Chondrocyte (in vitro differentiated cells): Measurements from ENCODE around the gene CNBD2. TPM values are rescaled to one million over a fixed set of nuclear protein-coding genes. Genes with fewer than 3 reads are reported as not detected.
"Not testable (repeated sequence)": the region's sequence is repeated elsewhere in the genome, so short reads cannot be mapped to it uniquely, and the experiment has no call there.

ENCODE experiments used
- DNase-seq: peaks from one replicate; pipeline ENCODE4 v3.0.0; 2021; ENCODE audit warnings: mixed read lengths, low spot score
- H3K27ac Mint-ChIP-seq: one replicate; pipeline ENCODE4 v1.8.0; 2021; ENCODE audit warnings: mild to moderate bottlenecking, moderate library complexity, mixed read lengths; ENCODE audit not compliant: unreplicated experiment
- H3K27me3 Mint-ChIP-seq: 2 replicates; pipeline ENCODE4 v1.8.0; 2021; ENCODE audit warnings: low read depth, mixed read lengths
- H3K36me3 Mint-ChIP-seq: 2 replicates; pipeline ENCODE4 v1.8.0; 2021; ENCODE audit warnings: low read depth, mixed read lengths
- H3K4me1 Mint-ChIP-seq: 2 replicates; pipeline ENCODE4 v1.8.0; 2021; ENCODE audit warnings: low read depth, mild to moderate bottlenecking, mixed read lengths
- H3K4me3 Mint-ChIP-seq: one replicate; pipeline ENCODE4 v1.8.0; 2021; ENCODE audit warnings: mild to moderate bottlenecking, moderate library complexity, mixed read lengths; ENCODE audit not compliant: unreplicated experiment
- H3K9me3 Mint-ChIP-seq: 2 replicates; pipeline ENCODE4 v1.8.0; 2021; ENCODE audit warnings: low read depth, mixed read lengths
- CTCF ChIP-seq: fragments of 200-600 bp; sonication (generic); IDR thresholded peaks from 2 replicates; pipeline ENCODE4 v1.5.0; 2021; ENCODE audit warnings: antibody characterized with exemption, mild to moderate bottlenecking, moderate library complexity
- total RNA-seq: library from RNA; stranded (reverse); gene quantifications from 3 replicates; pipeline ENCODE4 v1.2.1, GENCODE V29; 2021

Gene CNBD2
- total RNA-seq, 1 donor from 2014 or later = 3.3 TPM

GRCh38 chr20:36043892-36044515, 75.6 kb downstream of the CNBD2 start:
- H3K27me3 Mint-ChIP-seq = no peaks in the 10 kb centered on the region
- DNase-seq = no peak
- no peak for TF ChIP-seq CTCF
- peaks cover 49% of the 10 kb centered on the region for H3K4me1 Mint-ChIP-seq
- no peaks in the 10 kb centered on the region for H3K9me3 Mint-ChIP-seq
- peak overlapping the region; percentile 4 for H3K27ac Mint-ChIP-seq
- no peak overlapping the region for H3K4me3 Mint-ChIP-seq
- peaks cover 19% of the 10 kb centered on the region for H3K36me3 Mint-ChIP-seq

GRCh38 chr20:36045373-36045714, 77.0 kb downstream of the CNBD2 start:
- Mint-ChIP-seq H3K4me3 (no peak overlapping the region), H3K27me3 (no peaks in the 10 kb centered on the region), H3K27ac (peak overlapping the region; percentile 47), H3K36me3 (peaks cover 25% of the 10 kb centered on the region), H3K9me3 (no peaks in the 10 kb centered on the region), H3K4me1 (peaks cover 49% of the 10 kb centered on the region)
- DNase-seq = no peak
- TF ChIP-seq CTCF = no peak

- not testable (repeated sequence) for H3K9me3 Mint-ChIP-seq, DNase-seq, H3K27me3 Mint-ChIP-seq
- Mint-ChIP-seq H3K4me3 (peak overlapping the region; percentile 10), H3K36me3 (peaks cover 23% of the 10 kb centered on the region), H3K4me1 (peaks cover 53% of the 10 kb centered on the region), H3K27ac (peak overlapping the region; percentile 28)
These were observed 77.8 kb downstream of the CNBD2 start for GRCh38 chr20:36046073-36046798.

- Mint-ChIP-seq H3K4me3 (peak overlapping the region; percentile 93), H3K27ac (peak overlapping the region; percentile 94), H3K36me3 (peaks cover 17% of the 10 kb centered on the region), H3K4me1 (peaks cover 43% of the 10 kb centered on the region)
- not testable (repeated sequence) for DNase-seq, H3K9me3 Mint-ChIP-seq, H3K27me3 Mint-ChIP-seq
These were observed 81.0 kb downstream of the CNBD2 start for GRCh38 chr20:36049408-36049807.

- Mint-ChIP-seq H3K27me3 (peaks cover 2% of the 10 kb centered on the region), H3K27ac (peak overlapping the region; percentile 94), H3K4me1 (peaks cover 37% of the 10 kb centered on the region), H3K36me3 (peaks cover 17% of the 10 kb centered on the region), H3K4me3 (peak overlapping the region; percentile 93), H3K9me3 (no peaks in the 10 kb centered on the region)
- DNase-seq = peak; percentile 95
- peak; percentile 25 for TF ChIP-seq CTCF
These were observed 82.3 kb downstream of the CNBD2 start for GRCh38 chr20:36050436-36051317.
